H1 (cell line): ENCODE results near the gene CACNA1C. TPM values are rescaled to one million over a fixed set of nuclear protein-coding genes. Genes with fewer than 3 reads are reported as not detected.

Source experiments
- CTCF ChIA-PET: fragments of 300-600 bp; sonication (Branson Sonifier 250); formaldehyde crosslinking; loops from one replicate; lab custom pipeline; 2021; ENCODE audit not compliant: partially characterized antibody; lab: Charles Lee
- POLR2A ChIA-PET: fragments of 300-600 bp; sonication (Branson Sonifier 250); formaldehyde crosslinking; loops from one replicate; lab custom pipeline; 2021; ENCODE audit warnings: inconsistent platforms; ENCODE audit not compliant: partially characterized antibody; lab: Charles Lee
- DNase-seq, 2 experiments: peaks; one replicate each; pipeline versions ENCODE4 v3.0.0 to v3.0.0-alpha.2; 2010 to 2022; ENCODE audit warnings: low spot score in 2 of 2, low read depth in 1 of 2, mixed read lengths in 1 of 2
- FAIRE-seq: peaks from 2 replicates; lab custom pipeline; 2011; peaks lifted over from hg19 to GRCh38; lab: Jason Lieb, UNC
- H2AFZ ChIP-seq: 2 replicates; pipeline ENCODE4 v1.8.1; 2012; ENCODE audit warnings: low read length, inconsistent platforms
- H2AK5ac ChIP-seq: 2 replicates; pipeline ENCODE4 v1.6.1; 2013; ENCODE audit warnings: low read depth, low read length
- H2BK120ac ChIP-seq: replicated peaks from 2 replicates; pipeline ENCODE3; 2013; ENCODE audit warnings: low read depth, low read length, inconsistent platforms
- H2BK12ac ChIP-seq: 2 replicates; pipeline ENCODE4 v1.6.1; 2013; ENCODE audit warnings: low read depth, low read length
- H2BK15ac ChIP-seq: 2 replicates; pipeline ENCODE4 v1.6.1; 2013; ENCODE audit warnings: low read length
- H2BK20ac ChIP-seq: 2 replicates; pipeline ENCODE4 v1.6.1; 2013; ENCODE audit warnings: low read length
- H2BK5ac ChIP-seq: 2 replicates; pipeline ENCODE4 v1.6.1; 2013; ENCODE audit warnings: low read depth, low read length
- H3K14ac ChIP-seq: 2 replicates; pipeline ENCODE4 v1.6.1; 2013; ENCODE audit warnings: inconsistent platforms; ENCODE audit not compliant: insufficient read length
- H3K18ac ChIP-seq: 2 replicates; pipeline ENCODE4 v1.6.1; 2013; ENCODE audit warnings: low read length; ENCODE audit errors: extremely low read depth
- H3K23ac ChIP-seq: 2 replicates; pipeline ENCODE4 v1.6.1; 2013; ENCODE audit warnings: inconsistent platforms; ENCODE audit not compliant: insufficient read length
- H3K23me2 ChIP-seq: 2 replicates; pipeline ENCODE4 v1.6.1; 2013; ENCODE audit warnings: low read depth, low read length
- H3K27ac ChIP-seq: 2 replicates; pipeline ENCODE4 v1.6.1; 2011; ENCODE audit warnings: low read depth, low read length, inconsistent platforms
- H3K27me3 ChIP-seq, 4 experiments: replicated peaks in 1 of 4; 1 replicate in 1 of 4; 2 replicates in 3 of 4; pipeline versions ENCODE4 v1.6.1 to v1.8.1; 2011 to 2013; ENCODE audit warnings: low read length in 3 of 4, mild to moderate bottlenecking in 3 of 4, inconsistent platforms in 2 of 4, mixed read lengths in 2 of 4, moderate library complexity in 1 of 4; ENCODE audit not compliant: control insufficient read depth in 3 of 4, insufficient read depth in 3 of 4; ENCODE audit errors: extremely low read depth in 1 of 4
- H3K36me3 ChIP-seq, 4 experiments: 2 replicates each; pipeline versions ENCODE4 v1.6.1 to v1.8.1; 2011 to 2013; ENCODE audit warnings: mild to moderate bottlenecking in 4 of 4, low read length in 3 of 4, moderate library complexity in 2 of 4, control low read depth in 1 of 4, inconsistent platforms in 1 of 4; ENCODE audit not compliant: insufficient read depth in 4 of 4, control insufficient read depth in 2 of 4
- H3K4ac ChIP-seq: replicated peaks from 2 replicates; pipeline ENCODE3; 2013; ENCODE audit warnings: low read length, low read depth, mixed read lengths, inconsistent platforms; ENCODE audit not compliant: insufficient read length
- H3K4me1 ChIP-seq, 4 experiments: replicated peaks in 1 of 4; 1 replicate in 1 of 4; 2 replicates in 3 of 4; pipeline versions ENCODE4 v1.6.1 to v1.8.1; 2011 to 2013; ENCODE audit warnings: low read length in 3 of 4, inconsistent platforms in 2 of 4, mixed read lengths in 1 of 4; ENCODE audit not compliant: insufficient read depth in 4 of 4, control insufficient read depth in 3 of 4
- H3K4me2 ChIP-seq, 2 experiments: 2 replicates each; pipeline versions ENCODE4 v1.6.1 to v1.8.1; 2011 to 2013; ENCODE audit warnings: low read depth in 2 of 2, low read length in 2 of 2, control low read depth in 1 of 2, inconsistent platforms in 1 of 2, mild to moderate bottlenecking in 1 of 2; ENCODE audit not compliant: insufficient read depth in 1 of 2
- H3K4me3 ChIP-seq, 4 experiments: fragments of 200-600, 300-600 bp in 1 of 4; sonication (generic), shearing (Covaris generic), sonication (Bioruptor Twin) in 1 of 4; 2 replicates each; pipeline versions ENCODE4 v1.5.1 to v1.8.1; 2011 to 2016; ENCODE audit warnings: low read length in 4 of 4, low read depth in 3 of 4, control low read depth in 2 of 4, inconsistent platforms in 2 of 4, mild to moderate bottlenecking in 2 of 4, mixed read lengths in 1 of 4, moderate library complexity in 1 of 4; ENCODE audit not compliant: insufficient read depth in 2 of 4; ENCODE audit errors: extremely low read depth in 1 of 4
- H3K56ac ChIP-seq: replicated peaks from 2 replicates; pipeline ENCODE3; 2013; ENCODE audit warnings: low read depth, mild to moderate bottlenecking, mixed read lengths, low read length, inconsistent platforms; ENCODE audit not compliant: insufficient read length
- H3K79me1 ChIP-seq: 2 replicates; pipeline ENCODE4 v1.6.1; 2013; ENCODE audit warnings: low read depth, low read length, control low read depth
- H3K79me2 ChIP-seq, 2 experiments: 2 replicates each; pipeline versions ENCODE4 v1.6.1 to v1.8.1; 2012 to 2013; ENCODE audit warnings: low read length in 2 of 2, mild to moderate bottlenecking in 2 of 2, inconsistent platforms in 1 of 2; ENCODE audit not compliant: insufficient read depth in 2 of 2, control insufficient read depth in 1 of 2
- H3K9ac ChIP-seq, 4 experiments: replicated peaks in 1 of 4; 1 replicate in 1 of 4; 2 replicates in 3 of 4; pipeline versions ENCODE4 v1.6.1 to v1.8.1; 2011 to 2013; ENCODE audit warnings: low read depth in 3 of 4, low read length in 3 of 4, control low read depth in 2 of 4, mild to moderate bottlenecking in 2 of 4, moderate library complexity in 2 of 4, inconsistent platforms in 1 of 4; ENCODE audit errors: extremely low read depth in 1 of 4
- H3K9me3 ChIP-seq, 2 experiments: 2 replicates each; pipeline versions ENCODE4 v1.6.1 to v1.8.1; 2012 to 2013; ENCODE audit warnings: mild to moderate bottlenecking in 2 of 2, moderate library complexity in 2 of 2, control low read depth in 1 of 2, inconsistent platforms in 1 of 2, low read depth in 1 of 2, low read length in 1 of 2, mixed read lengths in 1 of 2; ENCODE audit not compliant: insufficient read depth in 2 of 2
- H4K20me1 ChIP-seq, 2 experiments: replicated peaks in 1 of 2; 2 replicates each; pipeline versions ENCODE3 to v1.8.1; 2011 to 2013; ENCODE audit warnings: inconsistent platforms in 2 of 2, low read length in 2 of 2, mild to moderate bottlenecking in 1 of 2; ENCODE audit not compliant: insufficient read depth in 2 of 2, control insufficient read depth in 1 of 2
- H4K5ac ChIP-seq: 2 replicates; pipeline ENCODE4 v1.6.1; 2013; ENCODE audit warnings: low read length, low read depth, mixed read lengths, inconsistent platforms; ENCODE audit not compliant: insufficient read length
- H4K8ac ChIP-seq: 2 replicates; pipeline ENCODE4 v1.8.0; 2013; ENCODE audit warnings: mild to moderate bottlenecking, moderate library complexity, low read length, inconsistent platforms; ENCODE audit not compliant: insufficient read depth; ENCODE audit errors: extremely low read depth
- H4K91ac ChIP-seq: replicated peaks from 2 replicates; pipeline ENCODE3; 2013; ENCODE audit warnings: low read length, mixed read lengths, inconsistent platforms; ENCODE audit not compliant: insufficient read length
- BRCA1 ChIP-seq: IDR thresholded peaks from 2 replicates; pipeline ENCODE4 v1.6.1; 2012; ENCODE audit warnings: low read depth, low read length, improper control_type of control experiment
- CEBPB ChIP-seq: IDR thresholded peaks from 2 replicates; pipeline ENCODE4 v1.6.1; 2012; ENCODE audit warnings: low read depth, low read length
- CREB1 ChIP-seq: IDR thresholded peaks from 2 replicates; pipeline ENCODE4 v1.6.1; 2012; ENCODE audit warnings: inconsistent platforms
- CTCF ChIP-seq, 3 experiments: IDR thresholded peaks; 1 replicate in 2 of 3; 2 replicates in 1 of 3; pipeline versions ENCODE4 v1.5.1 to v1.6.1; 2011; ENCODE audit warnings: low read length in 3 of 3, mild to moderate bottlenecking in 3 of 3, inconsistent platforms in 2 of 3, low read depth in 1 of 3, moderate library complexity in 1 of 3; ENCODE audit not compliant: insufficient read depth in 1 of 3; ENCODE audit errors: control extremely low read depth in 1 of 3
- EGR1 ChIP-seq: IDR thresholded peaks from 2 replicates; pipeline ENCODE4 v1.6.1; 2011; ENCODE audit warnings: low read depth, low read length, borderline replicate concordance
- EP300 ChIP-seq, 2 experiments: IDR thresholded peaks; 1 replicate in 1 of 2; 2 replicates in 1 of 2; pipeline ENCODE4 v1.6.1; 2011 to 2012; ENCODE audit warnings: low read depth in 2 of 2, low read length in 2 of 2, mild to moderate bottlenecking in 2 of 2, borderline replicate concordance in 1 of 2, inconsistent platforms in 1 of 2, moderate library complexity in 1 of 2
- FOSL1 ChIP-seq: IDR thresholded peaks from 2 replicates; pipeline ENCODE4 v1.6.1; 2011; ENCODE audit warnings: mild to moderate bottlenecking, low read depth, low read length, moderate library complexity; ENCODE audit not compliant: insufficient read depth
- HDAC2 ChIP-seq, 2 experiments: fragments of 300-600 bp in 1 of 2; sonication (generic) in 1 of 2; IDR thresholded peaks; 2 replicates each; pipeline ENCODE4 v1.6.1; 2011 to 2012; ENCODE audit warnings: low read depth in 2 of 2, low read length in 2 of 2, mild to moderate bottlenecking in 2 of 2, moderate library complexity in 2 of 2, borderline replicate concordance in 1 of 2, inconsistent platforms in 1 of 2
- KDM4A ChIP-seq: IDR thresholded peaks from one replicate; pipeline ENCODE4 v1.7.1; 2012; ENCODE audit warnings: low read depth, mild to moderate bottlenecking, moderate library complexity, low read length, inconsistent platforms; ENCODE audit not compliant: severe bottlenecking
- KDM5A ChIP-seq: fragments of 200-600 bp; IDR thresholded peaks from 2 replicates; pipeline ENCODE4 v1.7.1; 2012; ENCODE audit warnings: mild to moderate bottlenecking, low read length, inconsistent platforms, mixed read lengths
- POLR2AphosphoS5 ChIP-seq: IDR thresholded peaks from 2 replicates; pipeline ENCODE4 v1.6.1; 2011; ENCODE audit warnings: low read depth, low read length
- SP4 ChIP-seq: IDR thresholded peaks from 2 replicates; pipeline ENCODE4 v1.6.1; 2012; ENCODE audit warnings: low read length, inconsistent platforms
- WGBS, 2 experiments: shearing (Covaris generic) in 1 of 2; methylation state at CpG; one replicate each; pipeline versions ENCODE4 v1.1.6 to v1.1.7; 2013 to 2015; ENCODE audit warnings: low lambda C conversion rate in 2 of 2, mixed read lengths in 2 of 2, inconsistent platforms in 1 of 2, low coverage in 1 of 2, missing lambda C conversion rate in 1 of 2; ENCODE audit not compliant: insufficient replicate concordance in 2 of 2, insufficient coverage in 1 of 2, insufficient read length in 1 of 2; ENCODE audit errors: extremely low coverage in 1 of 2, missing lambda C conversion rate in 1 of 2; 5-methylcytosine and 5-hydroxymethylcytosine counted together
- polyA plus RNA-seq, 7 experiments: library from polyadenylated mRNA; depleted of rRNA in 3 of 7; stranded (reverse) in 5 of 7; unstranded in 2 of 7; fragments of >200 nt in 5 of 7; fragments of 200-250 nt in 2 of 7; gene quantifications; 1 replicate in 5 of 7; 2 replicates in 1 of 7; 4 replicates in 1 of 7; pipeline versions ENCODE4 v1.2.1 to v1.2.3, GENCODE V29; 2011 to 2013; ENCODE audit warnings: missing spikeins in 2 of 7, mixed read lengths in 2 of 7
- total RNA-seq: library from RNA; stranded (reverse); fragmentation: NEBNext Ultra II Directional; extraction: Animal tissue kit (Norgen Biotek cat#: 25700); gene quantifications from 2 replicates; pipeline ENCODE4 v1.2.1, GENCODE V29; 2021

Gene CACNA1C
- total and polyA plus RNA-seq, 2 of the 8 experiments (the other 6 are each of a cell fraction or from before 2014, with no cell fraction given): 1.3 TPM

GRCh38 chr12:2463719-2464118 is 410.9 kb downstream of the CACNA1C start:
- Histone ChIP-seq H3K4me1 (no peaks in the 10 kb centered on the region), H3K4me2 (no peak overlapping the region), H3K18ac (no peak overlapping the region), H2BK120ac (no peak overlapping the region), H3K9ac (no peak overlapping the region), H3K79me2 (no peaks in the 10 kb centered on the region), H3K56ac (no peak overlapping the region), H2BK12ac (no peak overlapping the region), H4K5ac (no peak overlapping the region), H2BK5ac (no peak overlapping the region), H3K36me3 (no peaks in the 10 kb centered on the region), H3K27ac (no peak overlapping the region), H3K27me3 (no peaks in the 10 kb centered on the region; a peak in 1 of 7 replicates), H4K20me1 (no peaks in the 10 kb centered on the region), H4K8ac (no peak overlapping the region; the same call in 1 of the 2 replicates), H2BK15ac (no peak overlapping the region), H2BK20ac (no peak overlapping the region), H3K4ac (no peak overlapping the region), H3K79me1 (no peaks in the 10 kb centered on the region), H3K23ac (no peak overlapping the region), H3K4me3 (no peak overlapping the region), H3K14ac (no peak overlapping the region), H2AFZ (no peak overlapping the region), H3K23me2 (no peaks in the 10 kb centered on the region), H3K9me3 (no peaks in the 10 kb centered on the region), H4K91ac (no peak overlapping the region), H2AK5ac (no peak overlapping the region)
- no peak for DNase-seq
- ChIA-PET POLR2A (no interaction called here), CTCF (no interaction called here)
- no peak for FAIRE-seq
- 73% methylated on average over 5 of the region's 5 CpGs; no CpG with 5 or more reads in 1 of the 2 experiments for WGBS, 2 experiments
- TF ChIP-seq EGR1 (no peak), HDAC2 (IDR thresholded peaks at IDR 0.05; ENCODE audit: borderline replicate concordance in 1 of 2, low read depth in 2 of 2, low read length in 2 of 2) (no peak), EP300 (IDR thresholded peaks at IDR 0.05; ENCODE audit: borderline replicate concordance in 1 of 2, low read depth in 2 of 2, low read length in 2 of 2) (no peak), SP4 (no peak), BRCA1 (no peak), CEBPB (no peak), CREB1 (no peak), FOSL1 (no peak), POLR2AphosphoS5 (no peak), KDM4A (no peak), CTCF (IDR thresholded peaks at IDR 0.05; ENCODE audit: control extremely low read depth in 1 of 3, insufficient read depth in 1 of 3, low read depth in 1 of 3, low read length in 3 of 3) (no peak), KDM5A (no peak)
